ENCODE results near the gene VPS13C.

VPS13C gene

GRCh38 chr15:61869656-61870055 lies 190.6 kb downstream of the VPS13C start:
- Histone ChIP-seq H3K9me3 (ENCODE audit: control insufficient read depth, low read length) (no peaks in the 10 kb centered on the region), H3K4me3 (ENCODE audit: low read length) (no peak overlapping the region), H3K9ac (ENCODE audit: low read length) (no peak overlapping the region), H3K4me1 (ENCODE audit: control insufficient read depth, insufficient read depth, low read length) (no peaks in the 10 kb centered on the region), H3K36me3 (ENCODE audit: control insufficient read depth, insufficient read depth, low read length) (peaks cover 4% of the 10 kb centered on the region), H3K27me3 (ENCODE audit: control insufficient read depth, insufficient read depth, low read length) (no peaks in the 10 kb centered on the region)

DNA sequence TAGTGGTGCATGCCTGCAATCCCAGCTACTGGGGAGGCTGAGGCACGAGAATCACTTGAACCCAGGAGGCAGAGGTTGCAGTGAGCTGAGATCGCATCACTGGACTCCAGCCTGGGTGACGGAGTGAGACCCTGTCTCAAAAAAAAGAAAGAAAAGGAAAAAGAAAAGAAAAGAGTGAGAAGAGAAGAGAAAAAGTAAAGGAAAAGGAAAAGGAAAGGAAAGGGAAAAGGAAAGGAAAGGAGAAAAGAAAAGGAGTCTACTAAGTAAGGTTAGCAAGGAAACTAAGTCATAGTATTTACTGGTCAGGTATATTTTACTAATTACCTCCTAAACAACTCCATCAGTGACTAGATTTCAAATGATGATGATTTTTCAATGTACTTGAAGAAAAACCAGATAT lies 198.3 kb downstream of the VPS13C start:
- Histone ChIP-seq H3K9ac (ENCODE audit: low read length) (no peak overlapping the region), H3K4me1 (ENCODE audit: control insufficient read depth, insufficient read depth, low read length) (no peaks in the 10 kb centered on the region), H3K36me3 (ENCODE audit: control insufficient read depth, insufficient read depth, low read length) (no peaks in the 10 kb centered on the region), H3K4me3 (ENCODE audit: low read length) (no peak overlapping the region), H3K27me3 (ENCODE audit: control insufficient read depth, insufficient read depth, low read length) (no peaks in the 10 kb centered on the region), H3K9me3 (ENCODE audit: control insufficient read depth, low read length) (no peaks in the 10 kb centered on the region)

GRCh38 chr15:61857169-61857829 lies 202.9 kb downstream of the VPS13C start:
- H3K36me3 ChIP-seq (ENCODE audit: control insufficient read depth, insufficient read depth, low read length), result no peaks in the 10 kb centered on the region
- no peaks in the 10 kb centered on the region for H3K9me3 ChIP-seq (ENCODE audit: control insufficient read depth, low read length)
- no peak overlapping the region for H3K9ac ChIP-seq (ENCODE audit: low read length)
- H3K4me3 ChIP-seq (ENCODE audit: low read length), result no peak overlapping the region
- H3K27me3 ChIP-seq (ENCODE audit: control insufficient read depth, insufficient read depth, low read length), result no peaks in the 10 kb centered on the region
- no peaks in the 10 kb centered on the region for H3K4me1 ChIP-seq (ENCODE audit: control insufficient read depth, insufficient read depth, low read length)

GRCh38 chr15:61856295-61856694 lies 204.0 kb downstream of the VPS13C start:
- Histone ChIP-seq H3K36me3 (ENCODE audit: control insufficient read depth, insufficient read depth, low read length) (no peaks in the 10 kb centered on the region), H3K9me3 (ENCODE audit: control insufficient read depth, low read length) (no peaks in the 10 kb centered on the region), H3K9ac (ENCODE audit: low read length) (no peak overlapping the region), H3K4me1 (ENCODE audit: control insufficient read depth, insufficient read depth, low read length) (no peaks in the 10 kb centered on the region), H3K4me3 (ENCODE audit: low read length) (no peak overlapping the region), H3K27me3 (ENCODE audit: control insufficient read depth, insufficient read depth, low read length) (no peaks in the 10 kb centered on the region)

DNA sequence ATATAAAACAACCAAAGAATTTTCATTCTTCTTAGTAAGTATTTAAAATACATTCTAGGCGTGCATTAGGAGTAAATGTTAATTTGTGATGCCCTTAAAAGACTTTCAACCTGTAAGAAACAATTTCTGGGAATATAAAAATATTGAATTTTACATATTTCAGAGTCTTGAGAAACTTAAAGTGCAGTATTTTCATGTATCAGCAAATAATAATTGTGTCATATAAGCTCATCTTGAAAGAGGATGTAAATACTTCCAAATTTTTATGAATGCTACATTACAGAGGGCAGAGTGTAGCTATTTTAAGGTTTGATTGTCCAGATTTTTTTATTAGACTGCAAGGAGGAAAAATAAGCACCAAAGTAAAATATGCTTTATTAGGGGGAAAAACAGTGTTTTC lies 207.1 kb downstream of the VPS13C start:
- no peak overlapping the region for H3K4me3 ChIP-seq (ENCODE audit: low read length)
- no peaks in the 10 kb centered on the region for H3K36me3 ChIP-seq (ENCODE audit: control insufficient read depth, insufficient read depth, low read length)
- H3K9ac ChIP-seq (ENCODE audit: low read length), result no peak overlapping the region
- no peaks in the 10 kb centered on the region for H3K4me1 ChIP-seq (ENCODE audit: control insufficient read depth, insufficient read depth, low read length)
- no peaks in the 10 kb centered on the region for H3K9me3 ChIP-seq (ENCODE audit: control insufficient read depth, low read length)
- no peaks in the 10 kb centered on the region for H3K27me3 ChIP-seq (ENCODE audit: control insufficient read depth, insufficient read depth, low read length)

GRCh38 chr15:61851955-61852354 lies 208.3 kb downstream of the VPS13C start:
- Histone ChIP-seq H3K9ac (ENCODE audit: low read length) (no peak overlapping the region), H3K4me1 (ENCODE audit: control insufficient read depth, insufficient read depth, low read length) (no peaks in the 10 kb centered on the region), H3K36me3 (ENCODE audit: control insufficient read depth, insufficient read depth, low read length) (no peaks in the 10 kb centered on the region), H3K27me3 (ENCODE audit: control insufficient read depth, insufficient read depth, low read length) (no peaks in the 10 kb centered on the region), H3K4me3 (ENCODE audit: low read length) (no peak overlapping the region), H3K9me3 (ENCODE audit: control insufficient read depth, low read length) (no peaks in the 10 kb centered on the region)

GRCh38 chr15:61849447-61849846 lies 210.8 kb downstream of the VPS13C start:
- Histone ChIP-seq H3K4me1 (ENCODE audit: control insufficient read depth, insufficient read depth, low read length) (no peaks in the 10 kb centered on the region), H3K9me3 (ENCODE audit: control insufficient read depth, low read length) (no peaks in the 10 kb centered on the region), H3K4me3 (ENCODE audit: low read length) (no peak overlapping the region), H3K9ac (ENCODE audit: low read length) (no peak overlapping the region), H3K36me3 (ENCODE audit: control insufficient read depth, insufficient read depth, low read length) (no peaks in the 10 kb centered on the region), H3K27me3 (ENCODE audit: control insufficient read depth, insufficient read depth, low read length) (no peaks in the 10 kb centered on the region)

DNA sequence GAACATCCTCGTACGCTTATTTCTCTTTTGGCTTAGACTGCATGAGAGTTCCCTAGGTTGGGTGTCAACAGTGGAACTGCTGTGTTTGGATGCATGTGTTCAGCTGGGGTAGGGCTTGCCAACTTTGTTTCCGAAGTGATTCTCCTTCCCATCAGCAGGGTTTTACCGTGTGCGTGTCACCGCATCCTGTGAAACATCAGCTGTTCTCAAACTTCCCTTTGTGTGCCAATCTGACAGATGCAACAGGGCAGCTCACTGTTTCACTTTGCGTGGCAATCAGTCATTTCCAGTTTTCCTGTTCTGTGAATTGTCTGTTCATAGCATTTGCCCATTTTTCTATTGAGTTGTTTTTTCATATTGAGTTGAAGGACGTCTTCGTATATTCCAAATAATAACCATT lies 218.8 kb downstream of the VPS13C start:
- H3K36me3 ChIP-seq (ENCODE audit: control insufficient read depth, insufficient read depth, low read length), result no peaks in the 10 kb centered on the region
- H3K9me3 ChIP-seq (ENCODE audit: control insufficient read depth, low read length), result no peaks in the 10 kb centered on the region
- no peaks in the 10 kb centered on the region for H3K4me1 ChIP-seq (ENCODE audit: control insufficient read depth, insufficient read depth, low read length)
- no peak overlapping the region for H3K4me3 ChIP-seq (ENCODE audit: low read length)
- peaks cover 10% of the 10 kb centered on the region for H3K27me3 ChIP-seq (ENCODE audit: control insufficient read depth, insufficient read depth, low read length)
- no peak overlapping the region for H3K9ac ChIP-seq (ENCODE audit: low read length)

DNA sequence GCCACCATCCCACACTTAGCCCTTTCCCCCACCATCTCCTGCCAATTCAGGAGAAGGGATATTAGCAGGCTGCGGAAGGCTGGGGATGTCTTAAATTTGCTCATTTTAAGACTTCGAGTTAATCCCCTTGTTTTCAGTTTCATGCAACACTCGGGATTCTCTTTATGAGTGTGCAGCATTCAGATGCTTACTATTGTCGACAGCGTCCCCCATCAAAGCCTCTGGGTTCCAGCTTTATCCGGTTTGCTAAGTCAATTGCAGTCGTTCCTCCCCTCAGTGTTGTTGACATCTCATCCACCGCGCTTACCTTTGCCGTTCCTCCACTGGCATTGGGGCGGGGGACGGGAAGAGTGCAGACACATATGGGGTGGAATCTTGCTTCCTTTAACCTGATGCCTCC lies 220.2 kb downstream of the VPS13C start:
- no peak overlapping the region for H3K4me3 ChIP-seq (ENCODE audit: low read length)
- no peaks in the 10 kb centered on the region for H3K4me1 ChIP-seq (ENCODE audit: control insufficient read depth, insufficient read depth, low read length)
- no peaks in the 10 kb centered on the region for H3K9me3 ChIP-seq (ENCODE audit: control insufficient read depth, low read length)
- H3K27me3 ChIP-seq (ENCODE audit: control insufficient read depth, insufficient read depth, low read length), result peaks cover 13% of the 10 kb centered on the region
- no peak overlapping the region for H3K9ac ChIP-seq (ENCODE audit: low read length)
- H3K36me3 ChIP-seq (ENCODE audit: control insufficient read depth, insufficient read depth, low read length), result no peaks in the 10 kb centered on the region

GRCh38 chr15:61839546-61839945 lies 220.7 kb downstream of the VPS13C start:
- H3K9ac ChIP-seq (ENCODE audit: low read length), result no peak overlapping the region
- no peaks in the 10 kb centered on the region for H3K36me3 ChIP-seq (ENCODE audit: control insufficient read depth, insufficient read depth, low read length)
- no peaks in the 10 kb centered on the region for H3K9me3 ChIP-seq (ENCODE audit: control insufficient read depth, low read length)
- no peak overlapping the region for H3K4me3 ChIP-seq (ENCODE audit: low read length)
- no peaks in the 10 kb centered on the region for H3K4me1 ChIP-seq (ENCODE audit: control insufficient read depth, insufficient read depth, low read length)
- H3K27me3 ChIP-seq (ENCODE audit: control insufficient read depth, insufficient read depth, low read length), result peaks cover 19% of the 10 kb centered on the region

GRCh38 chr15:61835496-61836106 lies 224.6 kb downstream of the VPS13C start:
- no peaks in the 10 kb centered on the region for H3K9me3 ChIP-seq (ENCODE audit: control insufficient read depth, low read length)
- H3K27me3 ChIP-seq (ENCODE audit: control insufficient read depth, insufficient read depth, low read length), result peaks cover 22% of the 10 kb centered on the region
- no peaks in the 10 kb centered on the region for H3K36me3 ChIP-seq (ENCODE audit: control insufficient read depth, insufficient read depth, low read length)
- H3K9ac ChIP-seq (ENCODE audit: low read length), result no peak overlapping the region
- no peak overlapping the region for H3K4me3 ChIP-seq (ENCODE audit: low read length)
- no peaks in the 10 kb centered on the region for H3K4me1 ChIP-seq (ENCODE audit: control insufficient read depth, insufficient read depth, low read length)

DNA sequence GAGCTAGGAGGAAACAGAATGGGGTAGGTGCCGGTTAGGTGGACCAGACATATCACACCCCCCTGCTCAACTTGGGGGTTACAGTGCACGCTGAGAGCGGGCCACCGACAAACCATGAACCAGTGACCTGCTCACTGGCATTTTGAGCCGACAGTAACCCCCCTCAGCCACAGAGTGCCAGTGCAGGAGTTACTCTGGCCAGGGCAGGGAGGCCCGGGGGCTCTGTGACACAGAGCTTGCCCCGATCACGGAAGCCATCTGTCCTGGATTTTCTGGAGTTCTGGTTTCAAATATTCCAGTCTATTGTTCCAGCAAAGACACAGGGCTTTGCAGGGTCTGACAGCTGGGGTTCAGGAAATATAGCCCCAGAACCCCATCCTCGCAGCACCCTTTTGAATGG lies 225.2 kb downstream of the VPS13C start:
- no peaks in the 10 kb centered on the region for H3K9me3 ChIP-seq (ENCODE audit: control insufficient read depth, low read length)
- no peak overlapping the region for H3K4me3 ChIP-seq (ENCODE audit: low read length)
- H3K27me3 ChIP-seq (ENCODE audit: control insufficient read depth, insufficient read depth, low read length), result peaks cover 19% of the 10 kb centered on the region
- no peaks in the 10 kb centered on the region for H3K36me3 ChIP-seq (ENCODE audit: control insufficient read depth, insufficient read depth, low read length)
- H3K4me1 ChIP-seq (ENCODE audit: control insufficient read depth, insufficient read depth, low read length), result no peaks in the 10 kb centered on the region
- no peak overlapping the region for H3K9ac ChIP-seq (ENCODE audit: low read length)

All from mucosa of stomach (tissue), 1 donor.